HepG2 (cell line): ENCODE results near the gene GPR39. TPM values are rescaled to one million over a fixed set of nuclear protein-coding genes. Genes with fewer than 3 reads are reported as not detected.

Experiments used
- ATAC-seq: fragments of 200-7000 bp; cut with Tn5 transposase; 3 replicates; pipeline ENCODE4 v1.9.1; 2020; ENCODE audit warnings: mild to moderate bottlenecking, moderate library complexity
- BruUV-seq: library from RNA; stranded (reverse); fragments of 400-500 nt; replicated peaks from 2 replicates; lab custom pipeline; 2021; lab: Mats Ljungman, UMichigan
- CTCF ChIA-PET: fragments of 300-600 bp; formaldehyde crosslinking; extraction: SDS; loops from one replicate; lab custom pipeline; 2021; ENCODE audit warnings: low total read pairs, inconsistent platforms, low intra/inter-chr PET ratio; lab: Yijun Ruan, JAX
- POLR2A ChIA-PET: fragments of 350-600 bp; sonication (Branson Sonifier 250); formaldehyde crosslinking; loops from one replicate; lab custom pipeline; 2020; ENCODE audit warnings: antibody characterized with exemption, inconsistent platforms; lab: Yijun Ruan, JAX
- DNase-seq: peaks from one replicate; pipeline ENCODE4 v3.0.0-alpha.2; 2015; ENCODE audit warnings: low spot score
- FAIRE-seq: peaks from 3 replicates; lab custom pipeline; 2011; peaks lifted over from hg19 to GRCh38; lab: Jason Lieb, UNC
- H2AFZ ChIP-seq: one replicate; pipeline ENCODE4 v1.6.1; 2011; ENCODE audit warnings: low read length, inconsistent platforms
- H3K27ac ChIP-seq: fragments of 300-600 bp; 3 replicates; pipeline ENCODE4 v1.8.0; 2011; ENCODE audit warnings: mixed run types, mild to moderate bottlenecking, mixed read lengths, low read length, inconsistent platforms; ENCODE audit not compliant: insufficient read depth; ENCODE audit errors: extremely low read length
- H3K27me3 ChIP-seq, 2 experiments: fragments of 200-600 bp in 1 of 2; 2 replicates in 1 of 2; 3 replicates in 1 of 2; pipeline versions ENCODE4 v1.6.0 to v1.8.0; 2011; ENCODE audit warnings: low read length in 2 of 2, mild to moderate bottlenecking in 2 of 2, moderate library complexity in 2 of 2, inconsistent platforms in 1 of 2; ENCODE audit not compliant: insufficient read depth in 2 of 2, control insufficient read depth in 1 of 2
- H3K36me3 ChIP-seq, 2 experiments: fragments of 200-600 bp in 1 of 2; replicated peaks in 1 of 2; 2 replicates in 1 of 2; 3 replicates in 1 of 2; pipeline versions ENCODE4 v1.5.1 to v1.8.0; 2011; ENCODE audit warnings: low read length in 2 of 2, inconsistent platforms in 1 of 2; ENCODE audit not compliant: insufficient read depth in 2 of 2, control insufficient read depth in 1 of 2
- H3K4me1 ChIP-seq: 2 replicates; pipeline ENCODE4 v1.5.1; 2012; ENCODE audit warnings: low read length, inconsistent platforms; ENCODE audit not compliant: insufficient read depth
- H3K4me2 ChIP-seq: 2 replicates; pipeline ENCODE4 v1.6.0; 2011; ENCODE audit warnings: low read depth, low read length, inconsistent platforms
- H3K4me3 ChIP-seq, 3 experiments: fragments of 200-600 bp in 1 of 3; sonication (generic), shearing (Covaris generic) in 1 of 3; replicated peaks in 1 of 3; 2 replicates each; pipeline ENCODE4 v1.5.1; 2011 to 2016; ENCODE audit warnings: low read length in 3 of 3, inconsistent platforms in 2 of 3, low read depth in 2 of 3, mild to moderate bottlenecking in 2 of 3, control low read depth in 1 of 3, mixed read lengths in 1 of 3; ENCODE audit not compliant: insufficient read depth in 1 of 3
- H3K79me2 ChIP-seq: one replicate; pipeline ENCODE4 v1.6.1; 2011; ENCODE audit warnings: low read length, inconsistent platforms; ENCODE audit not compliant: insufficient read depth
- H3K9ac ChIP-seq: 2 replicates; pipeline ENCODE4 v1.6.0; 2011; ENCODE audit warnings: mild to moderate bottlenecking, low read depth, low read length, inconsistent platforms; ENCODE audit not compliant: insufficient read depth
- H3K9me3 ChIP-seq: 2 replicates; pipeline ENCODE4 v1.5.1; 2012; ENCODE audit warnings: mild to moderate bottlenecking, low read length
- H4K20me1 ChIP-seq: 2 replicates; pipeline ENCODE4 v1.6.0; 2011; ENCODE audit warnings: inconsistent platforms, mild to moderate bottlenecking, low read length, moderate library complexity; ENCODE audit not compliant: insufficient read depth
- BCL6 ChIP-seq: IDR thresholded peaks from 2 replicates; pipeline ENCODE4 v1.6.1; 2016; ENCODE audit warnings: missing genetic modification reagents, missing compliant biosample characterization
- ETS1 ChIP-seq: sonication (generic); formaldehyde crosslinking; IDR thresholded peaks from 2 replicates; pipeline ENCODE4 v1.4.0; 2020; ENCODE audit warnings: missing genetic modification reagents
- NAIF1 ChIP-seq: sonication (generic); formaldehyde crosslinking; IDR thresholded peaks from 2 replicates; pipeline ENCODE4 v1.5.0; 2020; ENCODE audit warnings: mild to moderate bottlenecking, missing genetic modification reagents, borderline replicate concordance
- PCBP1 ChIP-seq: fragments of 200-400 bp; formaldehyde crosslinking; IDR thresholded peaks from 2 replicates; pipeline ENCODE4 v1.6.1; 2017; ENCODE audit warnings: mild to moderate bottlenecking, low read depth, low read length, borderline replicate concordance
- PHF20 ChIP-seq: sonication (generic); formaldehyde crosslinking; IDR thresholded peaks from 2 replicates; pipeline ENCODE4 v1.5.0; 2020; ENCODE audit warnings: mild to moderate bottlenecking, missing genetic modification reagents
- PHF21A ChIP-seq: sonication (generic); formaldehyde crosslinking; IDR thresholded peaks from 2 replicates; pipeline ENCODE4 v1.5.0; 2020; ENCODE audit warnings: mild to moderate bottlenecking, missing genetic modification reagents
- SKI ChIP-seq: fragments of 450-650 bp; IDR thresholded peaks from one replicate; pipeline ENCODE4 v1.6.1; 2018; ENCODE audit warnings: mild to moderate bottlenecking; ENCODE audit not compliant: partially characterized antibody
- SMARCE1 ChIP-seq: fragments of 450-650 bp; IDR thresholded peaks from 2 replicates; pipeline ENCODE4 v1.6.1; 2017; ENCODE audit warnings: borderline replicate concordance
- TARDBP ChIP-seq: sonication (generic); formaldehyde crosslinking; IDR thresholded peaks from 2 replicates; pipeline ENCODE4 v1.8.0; 2022; ENCODE audit warnings: mild to moderate bottlenecking, missing genetic modification reagents
- ZFY ChIP-seq: sonication (generic); formaldehyde crosslinking; IDR thresholded peaks from 2 replicates; pipeline ENCODE4 v1.4.0; 2020; ENCODE audit warnings: missing genetic modification reagents
- ZNF18 ChIP-seq: sonication (generic); formaldehyde crosslinking; IDR thresholded peaks from 2 replicates; pipeline ENCODE4 v1.8.0; 2022; ENCODE audit warnings: mild to moderate bottlenecking, missing genetic modification reagents; ENCODE audit not compliant: insufficient replicate concordance
- ZNF672 ChIP-seq: sonication (generic); formaldehyde crosslinking; IDR thresholded peaks from 2 replicates; pipeline ENCODE4 v1.8.1; 2022; ENCODE audit warnings: missing genetic modification reagents
- ZSCAN30 ChIP-seq: sonication (generic); formaldehyde crosslinking; IDR thresholded peaks from 2 replicates; pipeline ENCODE4 v1.5.0; 2020; ENCODE audit warnings: mild to moderate bottlenecking, missing genetic modification reagents
- WGBS: methylation state at CpG from one replicate; pipeline ENCODE4 v1.1.6; 2017; ENCODE audit warnings: low lambda C conversion rate; 5-methylcytosine and 5-hydroxymethylcytosine counted together
- in situ Hi-C: cut with HindIII; loops from 2 replicates; pipeline ENCODE4 v1.10.0; 2017; ENCODE audit warnings: low pct_unique_long_range_greater_than_20kb; ENCODE audit not compliant: extremely low pct_ligation_motif_present
- intact Hi-C: fragments of 100-400 bp; cut with micrococcal nuclease; formaldehyde crosslinking; loops from one replicate; pipeline ENCODE4 v1.10.0; 2022; ENCODE audit not compliant: unreplicated experiment
- polyA plus RNA-seq, 8 experiments: library from polyadenylated mRNA; depleted of rRNA in 3 of 8; stranded (reverse) in 7 of 8; unstranded in 1 of 8; fragments of >200 nt; fragmentation: Illumina TruSeq in 4 of 8; extraction: Trizol in 4 of 8; gene quantifications; 2 replicates each; pipeline versions ENCODE4 v1.2.1 to v1.2.3, GENCODE V29; 2011 to 2016; ENCODE audit warnings: low read depth in 4 of 8, missing spikeins in 1 of 8, mixed read lengths in 1 of 8; ENCODE audit not compliant: insufficient read depth in 1 of 8
- total RNA-seq, 5 experiments: library from RNA; depleted of rRNA; stranded (reverse); fragments of >200 nt; fragmentation: Illumina TruSeq; extraction: Trizol; gene quantifications; 2 replicates each; pipeline ENCODE4 v1.2.3, GENCODE V29; 2016; ENCODE audit warnings: low read depth in 1 of 5

The GPR39 gene
- total and polyA plus RNA-seq, 2 of the 13 experiments (the other 11 are each of a cell fraction or from before 2014, with no cell fraction given) = 0.16 to 0.62 TPM

GRCh38 chr2:132618734-132619133 is 202.1 kb downstream of the GPR39 start:
- no peak overlapping the region for H3K4me3 ChIP-seq
- H3K36me3 ChIP-seq = no peaks in the 10 kb centered on the region
- H3K9me3 ChIP-seq = no peaks in the 10 kb centered on the region
- in situ Hi-C loops (no loop called here), intact Hi-C loops (no loop called here)
- H3K79me2 ChIP-seq = no peaks in the 10 kb centered on the region
- H3K27me3 ChIP-seq = no peaks in the 10 kb centered on the region
- H3K9ac ChIP-seq = no peak overlapping the region
- TF ChIP-seq PCBP1 (no peak), SMARCE1 (no peak), ZFY (no peak), SKI (no peak), PHF20 (no peak), ZNF672 (no peak), ZNF18 (CRISPR knock-in tag) (no peak), PHF21A (CRISPR knock-in tag) (no peak), NAIF1 (CRISPR knock-in tag) (no peak)
- FAIRE-seq (no peak), DNase-seq (no peak), ATAC-seq (no peak)
- ChIA-PET CTCF (no interaction called here), POLR2A (no interaction called here)
- H3K27ac ChIP-seq = no peak overlapping the region
- H3K4me2 ChIP-seq = no peak overlapping the region
- H2AFZ ChIP-seq = no peak overlapping the region
- WGBS = 34% methylated on average over 7 of the region's 7 CpGs
- no peaks in the 10 kb centered on the region for H4K20me1 ChIP-seq
- BruUV-seq = no TSS peak
- H3K4me1 ChIP-seq = no peaks in the 10 kb centered on the region

GRCh38 chr2:132620115-132620514 is 203.5 kb downstream of the GPR39 start:
- CTCF ChIA-PET = no interaction called here
- no peak for DNase-seq
- no peaks in the 10 kb centered on the region for H3K27me3 ChIP-seq
- H4K20me1 ChIP-seq = no peaks in the 10 kb centered on the region
- H3K9me3 ChIP-seq = no peaks in the 10 kb centered on the region
- BruUV-seq = no TSS peak
- H3K4me1 ChIP-seq = no peaks in the 10 kb centered on the region
- H3K27ac ChIP-seq = no peak overlapping the region
- no peak overlapping the region for H3K4me2 ChIP-seq
- POLR2A ChIA-PET = no interaction called here
- H2AFZ ChIP-seq = no peak overlapping the region
- WGBS = 64% methylated on average over 2 of the region's 2 CpGs
- no peak for FAIRE-seq
- TF ChIP-seq TARDBP (no peak), ZSCAN30 (no peak), ETS1 (CRISPR knock-in tag) (no peak), BCL6 (no peak)
- in situ Hi-C loops = no loop called here
- ATAC-seq = no peak
- H3K36me3 ChIP-seq = no peaks in the 10 kb centered on the region
- no peak overlapping the region for H3K9ac ChIP-seq
- no peak overlapping the region for H3K4me3 ChIP-seq
- H3K79me2 ChIP-seq = no peaks in the 10 kb centered on the region
- intact Hi-C loops = no loop called here
